Stimulated activated naive CD4-positive, alpha-beta T cell treated with Interleukin-2 at 50 U/mL for 16 hours (primary cell): ENCODE results near the gene RFXAP.
"Not testable (repeated sequence)": the region's sequence is repeated elsewhere in the genome, so short reads cannot be mapped to it uniquely, and the experiment has no call there.

Experiments used
- DNase-seq: peaks from one replicate; lab custom pipeline; 2025; lab: John Stamatoyannopoulos, UW

Gene RFXAP, protein sequence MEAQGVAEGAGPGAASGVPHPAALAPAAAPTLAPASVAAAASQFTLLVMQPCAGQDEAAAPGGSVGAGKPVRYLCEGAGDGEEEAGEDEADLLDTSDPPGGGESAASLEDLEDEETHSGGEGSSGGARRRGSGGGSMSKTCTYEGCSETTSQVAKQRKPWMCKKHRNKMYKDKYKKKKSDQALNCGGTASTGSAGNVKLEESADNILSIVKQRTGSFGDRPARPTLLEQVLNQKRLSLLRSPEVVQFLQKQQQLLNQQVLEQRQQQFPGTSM

GRCh38 chr13:36818804-36819738 lies at the start of gene RFXAP:
Gene RFXAP, plus strand, starts transcription at chr13:36819222. Its CDS starts 136 bp downstream, at chr13:36819358.
- DNase-seq, result peak; percentile 88

- DNase-seq, result no peak
Measured at GRCh38 chr13:36769545-36769944, 49.5 kb upstream of the RFXAP start.

DNA sequence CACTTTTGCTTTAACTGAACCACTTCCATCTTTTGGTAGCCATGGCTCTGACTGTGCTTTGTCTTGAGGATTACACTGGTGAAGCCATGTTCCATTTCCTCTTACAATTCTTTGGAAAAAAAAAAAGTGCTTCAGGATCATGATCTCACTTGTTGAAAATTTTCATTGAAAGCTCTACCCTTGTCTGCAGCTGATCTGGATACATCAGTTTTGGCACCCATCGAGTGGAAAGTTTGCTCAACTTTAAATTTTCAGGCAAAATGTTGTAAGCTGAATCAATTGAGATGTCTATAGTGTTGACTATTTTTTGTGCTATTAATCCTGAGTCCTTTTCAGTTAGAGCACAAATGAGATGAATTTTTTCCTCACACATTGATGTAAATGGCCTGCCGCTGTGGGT lies 48.3 kb upstream of the RFXAP start:
- DNase-seq, result no peak

- DNase-seq, result no peak
Measured at GRCh38 chr13:36772853-36773252, 46.2 kb upstream of the RFXAP start.

- DNase-seq, result no peak
Measured at GRCh38 chr13:36774931-36775330, 44.1 kb upstream of the RFXAP start.

DNA sequence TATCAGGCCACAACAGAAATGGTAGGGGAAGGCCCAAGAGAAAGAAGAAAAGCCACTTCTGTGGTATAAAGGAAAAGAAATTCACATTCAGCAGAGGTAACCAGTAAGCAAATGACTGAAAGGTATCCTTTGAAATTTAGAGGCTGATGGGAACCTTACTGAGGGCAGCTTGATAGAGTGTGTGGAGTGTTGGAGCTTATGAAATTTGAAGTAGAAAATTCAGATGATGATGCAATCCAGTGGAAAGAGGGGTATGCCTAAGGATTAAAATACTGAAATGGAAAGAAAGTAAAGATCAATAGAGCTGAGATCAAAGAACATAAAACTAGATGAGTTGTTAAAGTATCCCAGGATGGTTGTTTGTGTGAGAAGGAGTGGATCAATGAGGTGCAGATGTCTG lies 42.8 kb upstream of the RFXAP start:
- DNase-seq, result no peak

DNA sequence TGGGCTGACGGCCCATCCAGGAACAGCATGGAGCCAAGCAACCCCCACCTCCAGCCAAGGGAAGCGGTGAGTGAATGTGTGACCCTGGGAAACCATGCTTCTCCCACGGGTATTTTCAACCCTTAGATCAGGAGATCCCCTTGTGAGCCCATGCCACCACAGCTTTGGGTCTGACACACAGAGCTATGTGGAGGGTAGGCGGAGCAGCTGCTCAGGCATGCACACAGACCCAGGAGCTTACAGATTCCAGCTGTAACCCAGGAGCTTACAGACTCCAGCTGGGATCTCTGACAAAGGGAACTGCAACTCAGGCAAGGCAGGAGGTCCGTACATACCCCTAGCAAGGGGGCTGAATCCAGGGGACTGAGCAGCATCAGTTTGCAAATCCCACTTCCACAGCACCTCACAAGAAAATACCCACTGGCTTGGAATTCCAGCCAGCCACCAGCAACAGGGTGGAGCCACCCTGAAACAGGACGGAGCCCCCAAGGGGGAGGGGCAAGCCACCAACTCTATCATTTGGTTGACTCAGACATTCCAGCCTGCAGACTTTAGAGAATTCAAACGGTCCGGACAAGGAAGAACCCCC lies 40.8 kb upstream of the RFXAP start:
- no peak for DNase-seq

- no peak for DNase-seq
Measured at GRCh38 chr13:36783890-36784289, 35.1 kb upstream of the RFXAP start.

GRCh38 chr13:36786175-36786574 lies 32.8 kb upstream of the RFXAP start:
- not testable (repeated sequence) for DNase-seq

- no peak for DNase-seq
Measured at GRCh38 chr13:36787181-36787580, 31.8 kb upstream of the RFXAP start.

DNA sequence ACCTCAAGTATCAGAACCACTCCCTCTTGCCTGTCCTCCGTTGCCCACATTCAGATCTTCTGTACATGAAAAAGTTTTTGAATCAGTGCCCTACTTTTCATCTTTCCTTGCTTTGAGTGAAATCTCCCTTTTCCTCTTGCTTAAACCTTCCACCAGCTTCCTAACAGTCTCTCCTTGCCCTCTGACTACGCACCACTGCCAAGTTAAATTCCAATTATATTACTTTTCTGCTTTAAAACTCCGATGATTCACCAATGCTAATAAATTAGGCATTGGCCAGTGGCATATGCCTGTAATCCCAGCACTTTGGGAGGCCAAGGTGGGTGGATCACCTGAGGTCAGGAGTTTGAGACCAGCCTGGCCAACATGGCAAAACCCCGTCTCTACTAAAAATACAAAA lies 30.7 kb upstream of the RFXAP start:
- no peak for DNase-seq

GRCh38 chr13:36789061-36789460 lies 30.0 kb upstream of the RFXAP start:
- DNase-seq, result no peak

GRCh38 chr13:36789730-36790129 lies 29.3 kb upstream of the RFXAP start:
- no peak for DNase-seq

DNA sequence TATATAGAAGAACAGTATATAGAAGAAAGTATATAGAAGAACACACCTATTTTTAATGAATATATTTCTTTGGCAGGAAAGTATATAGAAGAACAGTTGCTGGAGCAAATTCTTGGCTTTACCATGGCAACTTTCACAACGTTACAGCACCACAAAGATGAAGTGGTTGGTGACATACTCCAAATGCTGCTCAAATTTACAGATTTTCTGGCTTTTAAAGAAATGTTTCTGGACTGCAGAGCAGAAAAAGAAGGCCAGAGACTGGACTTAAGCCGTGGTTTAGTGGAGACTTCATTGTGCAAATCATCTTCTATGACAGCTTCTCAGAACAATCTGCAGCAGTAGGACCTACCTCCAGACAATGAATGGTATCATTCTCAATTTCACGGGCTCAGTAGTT lies 24.3 kb upstream of the RFXAP start:
- no peak for DNase-seq

- no peak for DNase-seq
Measured at GRCh38 chr13:36795463-36795862, 23.6 kb upstream of the RFXAP start.

DNA sequence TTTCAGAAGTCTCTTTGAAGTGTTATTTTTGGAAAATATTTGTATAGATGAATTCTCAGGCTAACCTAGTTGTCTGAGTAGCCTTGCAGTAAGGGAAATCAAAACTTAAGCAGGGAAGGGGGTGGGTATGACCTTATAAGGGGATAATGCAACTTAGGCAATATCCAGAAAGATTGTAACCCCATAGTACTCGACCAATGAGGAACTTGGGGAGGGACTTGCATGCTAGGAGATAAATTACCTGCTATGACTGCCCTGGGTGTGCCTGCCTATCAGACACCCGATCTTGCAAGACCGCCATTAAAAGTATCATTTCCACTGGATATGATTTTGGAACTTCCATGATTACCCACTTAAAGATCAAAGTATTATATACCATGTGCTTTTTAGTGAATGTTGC lies 23.0 kb upstream of the RFXAP start:
- no peak for DNase-seq

- no peak for DNase-seq
Measured at GRCh38 chr13:36801035-36801434, 18.0 kb upstream of the RFXAP start.

- no peak for DNase-seq
Measured at GRCh38 chr13:36804588-36804987, 14.4 kb upstream of the RFXAP start.

GRCh38 chr13:36806102-36806501 lies 12.9 kb upstream of the RFXAP start:
- DNase-seq, result no peak

- DNase-seq, result no peak
Measured at GRCh38 chr13:36807616-36808015, 11.4 kb upstream of the RFXAP start.

- DNase-seq, result no peak
Measured at GRCh38 chr13:36813225-36813624, 5.8 kb upstream of the RFXAP start.

DNA sequence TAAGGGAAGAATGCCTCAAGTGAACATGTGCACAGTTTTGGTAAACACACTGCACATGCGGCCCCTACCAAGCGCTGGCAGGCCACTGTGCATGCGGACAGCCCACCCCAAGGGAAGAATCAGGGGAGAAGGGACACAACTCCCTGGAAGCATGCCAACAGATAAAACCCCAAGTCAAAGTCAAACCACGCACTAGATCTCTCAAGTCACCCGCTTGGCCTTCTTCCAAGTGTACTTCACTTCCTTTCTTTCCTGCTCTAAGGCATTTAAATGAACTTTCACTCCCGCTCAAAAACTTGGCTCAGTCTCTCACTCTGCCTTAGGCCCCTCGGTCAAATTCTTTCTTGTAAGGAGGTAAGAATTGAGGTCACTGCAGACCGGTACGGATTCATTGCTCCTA lies 4.6 kb upstream of the RFXAP start:
- DNase-seq, result no peak

DNA sequence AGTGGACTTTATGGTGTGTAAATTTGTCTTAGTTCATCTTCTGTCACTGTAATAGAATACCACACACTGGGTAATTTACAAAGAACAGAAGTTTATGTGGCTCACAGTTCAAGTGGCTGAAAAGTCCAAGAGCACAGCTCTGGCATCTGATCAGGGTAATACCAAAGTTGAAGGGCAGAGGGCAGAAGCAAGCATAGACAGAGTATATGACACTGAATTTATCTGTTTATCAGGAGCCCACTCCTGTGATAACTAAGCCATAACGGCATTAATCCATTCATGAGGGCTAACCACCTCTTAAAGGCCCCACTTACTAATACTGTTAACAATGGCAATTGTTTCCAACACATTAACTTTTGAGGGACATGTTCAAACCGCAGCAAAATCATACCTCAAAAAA lies 4.0 kb upstream of the RFXAP start:
- no peak for DNase-seq
